Measurements from ENCODE around the gene PTPRM. TPM values are rescaled to one million over a fixed set of nuclear protein-coding genes. Genes with fewer than 3 reads are reported as not detected.

The PTPRM gene
- total and polyA plus RNA-seq, 9 donors, result 45.6 to 82.0 (median 56.9) TPM

DNA sequence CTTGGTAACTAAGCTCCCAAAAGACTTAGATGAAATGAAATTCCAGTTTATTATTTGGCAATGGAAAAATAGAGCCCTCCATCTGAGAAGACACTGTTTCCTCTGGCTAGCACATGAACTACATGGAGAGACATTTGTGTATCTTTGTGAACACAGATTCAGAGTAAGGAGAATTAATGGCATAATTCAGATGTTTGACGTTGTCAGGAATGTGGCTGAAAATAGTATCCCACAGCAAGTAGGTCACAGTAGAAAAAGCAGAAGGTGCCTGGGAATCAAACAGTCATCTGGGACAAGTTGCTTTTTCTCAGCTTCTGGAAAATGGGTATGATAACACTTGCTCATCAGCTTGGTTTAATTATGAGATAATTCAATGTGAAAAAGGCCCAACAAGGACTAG is 288.6 kb downstream of the PTPRM start:
- 0% methylated on average over 1 of the region's 1 CpG for WGBS, 3 donors
- no peaks in the 10 kb centered on the region for H3K27me3 ChIP-seq
- H3K9me3 ChIP-seq, result no peaks in the 10 kb centered on the region
- TF ChIP-seq POLR2A (IDR thresholded peaks at IDR 0.05) (no peak), EP300 (IDR thresholded peaks at IDR 0.05) (no peak)
- TF ChIP-seq, protein P1, sequence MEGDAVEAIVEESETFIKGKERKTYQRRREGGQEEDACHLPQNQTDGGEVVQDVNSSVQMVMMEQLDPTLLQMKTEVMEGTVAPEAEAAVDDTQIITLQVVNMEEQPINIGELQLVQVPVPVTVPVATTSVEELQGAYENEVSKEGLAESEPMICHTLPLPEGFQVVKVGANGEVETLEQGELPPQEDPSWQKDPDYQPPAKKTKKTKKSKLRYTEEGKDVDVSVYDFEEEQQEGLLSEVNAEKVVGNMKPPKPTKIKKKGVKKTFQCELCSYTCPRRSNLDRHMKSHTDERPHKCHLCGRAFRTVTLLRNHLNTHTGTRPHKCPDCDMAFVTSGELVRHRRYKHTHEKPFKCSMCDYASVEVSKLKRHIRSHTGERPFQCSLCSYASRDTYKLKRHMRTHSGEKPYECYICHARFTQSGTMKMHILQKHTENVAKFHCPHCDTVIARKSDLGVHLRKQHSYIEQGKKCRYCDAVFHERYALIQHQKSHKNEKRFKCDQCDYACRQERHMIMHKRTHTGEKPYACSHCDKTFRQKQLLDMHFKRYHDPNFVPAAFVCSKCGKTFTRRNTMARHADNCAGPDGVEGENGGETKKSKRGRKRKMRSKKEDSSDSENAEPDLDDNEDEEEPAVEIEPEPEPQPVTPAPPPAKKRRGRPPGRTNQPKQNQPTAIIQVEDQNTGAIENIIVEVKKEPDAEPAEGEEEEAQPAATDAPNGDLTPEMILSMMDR (IDR thresholded peaks at IDR 0.05), result no peak
- intact Hi-C loops (cut with DNase I), result no loop called here
- H3K4me3 ChIP-seq, result no peak overlapping the region
- H3K4me1 ChIP-seq (ENCODE audit: insufficient read depth), result peaks cover 1% of the 10 kb centered on the region
- H3K27ac ChIP-seq, result no peak overlapping the region
- no peak for DNase-seq
- no peaks in the 10 kb centered on the region for H3K36me3 ChIP-seq

GRCh38 chr18:7856116-7856515 is 289.0 kb downstream of the PTPRM start:
- intact Hi-C loops (cut with DNase I), result no loop called here
- H3K4me3 ChIP-seq, result no peak overlapping the region
- TF ChIP-seq POLR2A (IDR thresholded peaks at IDR 0.05), result no peak
- no peak for TF ChIP-seq EP300 (IDR thresholded peaks at IDR 0.05)
- TF ChIP-seq, protein P1 (IDR thresholded peaks at IDR 0.05), result no peak
- H3K27ac ChIP-seq, result no peak overlapping the region
- H3K27me3 ChIP-seq, result no peaks in the 10 kb centered on the region
- WGBS, 3 donors, result 89 to 91% (median 89%) methylated on average over 3 of the region's 3 CpGs
- no peaks in the 10 kb centered on the region for H3K9me3 ChIP-seq
- DNase-seq, result no peak
- H3K4me1 ChIP-seq (ENCODE audit: insufficient read depth), result peaks cover 1% of the 10 kb centered on the region
- H3K36me3 ChIP-seq, result no peaks in the 10 kb centered on the region

GRCh38 chr18:7856733-7857132 is 289.6 kb downstream of the PTPRM start:
- intact Hi-C loops (cut with DNase I), result no loop called here
- TF ChIP-seq POLR2A (IDR thresholded peaks at IDR 0.05), result no peak
- TF ChIP-seq EP300 (IDR thresholded peaks at IDR 0.05), result no peak
- TF ChIP-seq, protein P1 (IDR thresholded peaks at IDR 0.05), result no peak
- WGBS, 3 donors, result 89 to 93% (median 90%) methylated on average over 2 of the region's 2 CpGs
- no peak for DNase-seq
- Histone ChIP-seq H3K4me1 (ENCODE audit: insufficient read depth) (peaks cover 1% of the 10 kb centered on the region), H3K4me3 (no peak overlapping the region), H3K9me3 (no peaks in the 10 kb centered on the region), H3K27ac (no peak overlapping the region), H3K36me3 (no peaks in the 10 kb centered on the region), H3K27me3 (no peaks in the 10 kb centered on the region)

DNA sequence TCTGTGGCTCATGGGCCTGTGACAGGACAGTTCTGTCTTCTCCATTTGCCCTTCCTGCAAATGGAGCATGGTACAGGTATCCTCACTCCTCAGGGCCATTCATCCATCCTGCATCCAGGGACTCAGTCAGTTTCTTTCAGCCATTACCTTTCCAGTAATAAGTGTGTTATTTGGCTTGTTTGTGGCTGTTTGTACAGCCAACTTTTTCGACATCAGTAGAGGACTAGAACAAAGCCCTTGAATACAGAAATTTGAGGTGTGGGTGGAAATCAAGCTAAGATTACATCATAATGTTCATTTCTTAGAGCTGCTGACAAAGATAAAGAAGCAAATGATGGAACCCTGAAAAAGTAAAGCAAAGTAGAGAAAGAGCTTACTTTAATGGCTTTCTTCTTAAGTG is 290.4 kb downstream of the PTPRM start:
- intact Hi-C loops (cut with DNase I), result no loop called here
- Histone ChIP-seq H3K27me3 (no peaks in the 10 kb centered on the region), H3K4me3 (no peak overlapping the region), H3K27ac (no peak overlapping the region), H3K9me3 (no peaks in the 10 kb centered on the region), H3K4me1 (ENCODE audit: insufficient read depth) (peaks cover 1% of the 10 kb centered on the region), H3K36me3 (no peaks in the 10 kb centered on the region)
- TF ChIP-seq EP300 (IDR thresholded peaks at IDR 0.05), result no peak
- no peak for TF ChIP-seq POLR2A (IDR thresholded peaks at IDR 0.05)
- TF ChIP-seq, protein P1 (IDR thresholded peaks at IDR 0.05), result no peak
- DNase-seq, result no peak
- 60 to 71% (median 63%) methylated on average over 1 of the region's 1 CpG for WGBS, 3 donors

Measured in ovary (tissue), 9 donors.